NCI-H2227 (cell line): ENCODE measurements around the gene FAM89A.

ENCODE experiments used
- DNase-seq: peaks from one replicate; lab custom pipeline; 2025; ENCODE audit not compliant: unreplicated experiment; lab: John Stamatoyannopoulos, UW

FAM89A gene

DNA sequence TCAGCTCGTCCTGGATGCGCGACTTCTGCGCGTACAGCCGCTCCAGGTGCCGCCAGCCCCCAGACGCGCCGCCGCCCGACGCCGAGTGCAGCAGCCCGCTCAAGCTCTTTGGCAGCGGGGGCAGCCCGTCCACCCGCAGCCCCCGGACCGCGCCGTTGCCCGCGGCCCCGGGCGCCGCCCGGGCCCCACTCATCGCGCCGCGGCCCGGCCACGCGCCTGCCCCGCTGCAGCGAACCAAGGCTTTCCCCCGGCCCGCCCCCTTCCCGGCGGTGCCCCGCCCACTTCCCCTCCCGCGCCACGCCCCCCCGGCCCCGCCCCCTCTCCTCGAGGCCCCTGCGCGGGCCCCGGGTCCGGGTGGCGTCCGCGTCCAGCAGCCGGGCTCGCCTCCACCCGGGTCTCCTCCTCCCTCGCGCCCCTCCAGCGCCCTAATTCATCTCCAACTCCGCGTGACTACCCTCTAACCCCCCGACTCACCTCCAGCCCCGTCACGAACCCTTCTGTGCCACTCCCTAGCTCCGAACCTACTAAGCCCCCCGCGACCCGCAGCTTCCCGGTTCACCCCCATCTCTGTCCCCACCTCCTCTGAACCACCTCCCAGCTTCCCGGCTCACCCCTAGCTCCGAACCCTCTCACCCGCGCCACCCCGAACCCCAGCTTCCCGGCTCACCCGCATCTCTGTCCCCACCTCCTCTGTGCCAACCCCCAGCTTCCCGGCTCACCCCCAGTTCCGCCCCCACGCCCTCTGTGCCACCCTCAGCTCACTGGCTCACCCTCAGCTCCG, at the start of gene FAM89A:
FAM89A (minus strand) TSS at position 236 of the 781 bp plus-strand sequence; CDS start at position 193, 43 bp downstream.
- peak; percentile 68 for DNase-seq

- no peak for DNase-seq
Measured at GRCh38 chr1:231084353-231084752, 44.3 kb upstream of the FAM89A start.

GRCh38 chr1:231079163-231079562, 39.1 kb upstream of the FAM89A start:
- DNase-seq = no peak

GRCh38 chr1:231078250-231078649, 38.2 kb upstream of the FAM89A start:
- DNase-seq = no peak

GRCh38 chr1:231076802-231077201, 36.7 kb upstream of the FAM89A start:
- no peak for DNase-seq

DNA sequence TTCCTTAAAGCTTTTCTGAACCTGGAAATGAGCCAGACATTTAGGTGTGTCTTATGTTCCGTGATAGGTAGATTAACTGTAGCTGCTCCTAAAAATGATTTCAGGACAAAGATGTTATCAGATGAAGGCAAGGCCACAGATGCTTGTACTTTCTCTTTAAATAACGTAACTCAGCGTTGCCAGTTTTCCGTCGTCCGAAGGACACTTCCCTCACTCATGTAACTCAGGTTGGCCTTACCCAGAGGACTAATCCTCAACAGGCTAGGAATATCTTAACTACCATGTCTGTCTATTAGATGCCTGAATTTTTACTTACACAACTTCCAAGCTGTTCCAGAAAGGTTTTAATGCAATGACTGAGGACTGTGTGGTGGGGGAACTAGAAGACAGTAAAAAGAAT, 35.4 kb upstream of the FAM89A start:
- no peak for DNase-seq

GRCh38 chr1:231075020-231075419, 35.0 kb upstream of the FAM89A start:
- no peak for DNase-seq

GRCh38 chr1:231074046-231074445, 34.0 kb upstream of the FAM89A start:
- DNase-seq = no peak

DNA sequence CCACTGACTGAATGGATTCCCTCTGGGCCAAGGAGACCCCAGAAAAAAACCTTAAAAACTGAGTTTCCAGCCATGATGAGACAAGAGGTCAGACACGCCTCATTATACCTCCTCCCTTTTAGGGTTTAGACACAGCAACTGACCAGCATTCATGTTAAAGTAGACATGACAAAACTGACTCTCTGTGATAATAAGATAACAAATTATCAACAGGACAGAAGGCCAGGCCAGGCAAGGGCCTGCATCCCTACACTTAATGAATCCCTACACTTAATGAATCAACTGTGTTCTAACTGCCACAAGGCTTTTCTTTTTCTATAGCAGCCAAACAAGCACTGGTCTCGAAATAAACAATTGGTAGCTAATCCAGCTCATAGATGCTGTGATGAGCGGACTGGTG, 33.3 kb upstream of the FAM89A start:
- DNase-seq = no peak

GRCh38 chr1:231072502-231073094, 32.5 kb upstream of the FAM89A start:
- DNase-seq = no peak

- DNase-seq = no peak
Measured at GRCh38 chr1:231072041-231072440, 32.0 kb upstream of the FAM89A start.

- no peak for DNase-seq
Measured at GRCh38 chr1:231070758-231071444, 30.8 kb upstream of the FAM89A start.

DNA sequence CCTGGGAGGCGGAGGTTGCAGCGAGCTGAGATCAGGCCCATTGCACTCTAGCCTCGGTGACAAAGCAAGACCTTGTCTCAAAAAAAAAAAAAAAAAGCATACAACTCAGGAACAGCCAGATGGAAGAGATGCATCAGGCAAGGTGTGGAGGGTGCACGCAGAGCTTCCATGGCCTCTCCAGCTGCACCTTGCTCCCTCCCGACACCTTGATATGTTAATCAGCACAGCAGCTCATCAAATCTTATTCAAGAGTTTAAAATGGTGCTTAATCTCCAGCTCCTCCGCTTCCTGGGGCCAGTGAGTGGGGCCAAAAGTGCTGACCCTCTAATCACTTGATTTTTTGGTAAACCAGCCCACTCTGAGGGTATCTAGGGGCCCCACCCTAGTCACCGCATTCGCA, 29.3 kb upstream of the FAM89A start:
- no peak for DNase-seq

DNA sequence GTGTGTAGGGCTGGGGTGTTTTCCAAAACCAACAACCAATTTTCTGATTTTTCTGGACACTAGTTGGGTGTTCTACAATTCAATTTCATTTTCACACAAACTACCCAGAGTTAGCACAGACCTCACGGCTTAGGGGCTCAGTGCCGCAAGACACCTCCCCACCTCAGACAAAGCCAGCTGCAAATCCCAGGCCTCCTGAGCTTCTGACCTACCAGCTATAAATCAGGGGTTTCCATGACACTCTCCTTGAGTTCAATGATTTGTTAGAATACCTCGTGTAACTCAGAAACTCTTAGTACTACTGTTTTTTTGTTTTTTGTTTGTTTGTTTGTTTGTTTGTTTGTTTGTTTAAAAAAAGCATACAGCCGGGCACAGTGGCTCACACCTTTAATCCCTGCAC, 28.7 kb upstream of the FAM89A start:
- DNase-seq = no peak

- DNase-seq = no peak
Measured at GRCh38 chr1:231065510-231066241, 25.6 kb upstream of the FAM89A start.

GRCh38 chr1:231064418-231064817, 24.4 kb upstream of the FAM89A start:
- DNase-seq = no peak

DNA sequence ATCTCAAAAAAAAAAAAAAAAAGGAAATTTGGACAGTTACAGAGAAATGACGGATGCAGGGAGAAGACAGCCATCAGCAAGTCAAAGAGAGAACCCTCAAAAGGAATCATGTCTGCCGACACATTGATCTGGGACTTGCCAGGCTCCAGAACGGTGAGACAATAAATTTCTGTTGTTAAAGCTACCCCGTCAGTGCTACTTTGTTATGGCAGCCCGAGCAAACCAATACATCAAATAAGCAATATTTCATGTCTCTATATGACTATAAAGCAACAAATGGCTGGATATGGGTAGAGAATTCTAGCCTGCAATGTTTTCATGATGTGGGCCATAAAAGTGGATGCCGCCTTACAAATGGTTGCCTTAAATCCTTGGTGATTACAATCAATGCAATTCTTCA, 23.3 kb upstream of the FAM89A start:
- DNase-seq = no peak

DNA sequence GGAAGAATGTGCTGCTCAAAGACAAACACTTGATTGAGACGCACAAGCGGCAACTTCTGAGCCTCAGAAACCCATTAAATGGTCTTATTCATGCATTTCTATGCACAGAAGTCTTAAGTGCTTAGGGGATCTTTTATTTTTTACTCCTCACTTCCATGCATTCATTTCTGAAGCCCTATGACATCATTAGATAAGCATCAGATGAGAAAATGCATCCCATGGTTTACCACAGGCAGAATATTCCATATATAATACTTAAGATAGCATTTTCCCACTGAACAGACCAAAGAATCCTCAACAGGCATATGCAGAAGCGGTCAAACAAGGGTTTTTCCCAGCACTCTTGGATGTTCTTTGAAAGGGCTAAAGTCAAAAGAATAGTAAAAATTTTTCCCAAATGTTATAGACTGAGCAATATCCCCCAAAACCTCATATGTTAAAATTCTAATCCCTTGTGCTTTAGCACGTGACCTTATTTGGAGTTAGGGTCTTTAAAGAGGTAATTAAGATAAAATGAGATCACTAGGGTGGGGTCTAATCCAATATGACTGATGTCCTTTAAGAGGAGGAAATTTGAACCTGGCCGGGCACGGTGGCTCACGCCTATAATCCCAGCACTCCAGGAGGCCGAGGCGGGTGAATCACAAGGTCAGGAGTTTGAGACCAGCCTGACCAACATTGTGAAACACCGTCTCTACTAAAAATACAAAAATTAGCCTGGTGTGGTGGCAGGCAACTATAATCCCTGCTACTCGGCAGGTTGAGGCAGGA, 22.6 kb upstream of the FAM89A start:
- no peak for DNase-seq

- no peak for DNase-seq
Measured at GRCh38 chr1:231059566-231060193, 19.6 kb upstream of the FAM89A start.

DNA sequence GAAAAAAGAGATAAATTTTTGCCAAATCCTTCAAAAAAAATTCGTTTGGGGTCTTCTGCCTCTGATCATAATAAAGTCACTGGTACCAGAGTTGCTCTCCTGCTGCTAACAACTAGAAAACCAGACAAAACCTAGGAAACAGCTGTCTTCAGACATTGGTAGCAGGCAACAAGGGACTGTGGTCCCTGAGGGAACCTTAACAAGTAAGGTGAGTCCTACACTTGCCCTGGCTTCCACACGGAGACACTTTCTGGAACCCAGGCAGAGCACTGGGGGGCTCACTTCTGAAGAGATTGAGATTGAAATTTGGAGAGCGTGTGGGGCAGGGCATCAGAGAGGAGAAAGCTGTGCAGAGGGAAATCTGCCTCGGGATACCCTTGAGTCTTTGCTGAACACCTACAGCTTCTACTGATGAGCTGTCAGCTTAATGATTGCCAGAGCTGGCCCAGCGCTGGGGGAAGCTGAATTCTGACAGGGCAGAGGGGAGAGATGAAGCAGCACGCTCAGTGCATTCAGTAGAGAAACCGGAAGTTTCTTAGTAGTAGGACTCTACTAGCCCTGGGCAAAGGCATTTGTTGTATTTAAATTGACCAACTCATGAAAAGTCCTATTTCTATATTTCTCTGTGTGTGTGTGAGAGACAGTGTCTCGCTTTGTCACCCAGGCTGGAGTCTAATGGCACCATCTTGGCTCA, 18.5 kb upstream of the FAM89A start:
- DNase-seq = no peak
